K562 (cell line): ENCODE measurements around the gene HRH1. TPM values are rescaled to one million over a fixed set of nuclear protein-coding genes. Genes with fewer than 3 reads are reported as not detected.
A peak's percentile ranks its signal among the peaks of the same experiment; 100 is the strongest.

Experiments used
- CBX5 ChIP-seq: IDR thresholded peaks from 2 replicates; pipeline ENCODE4 v1.6.1; 2014; ENCODE audit warnings: low read depth, borderline replicate concordance
- CC2D1A ChIP-seq: fragments of 450-650 bp; IDR thresholded peaks from 2 replicates; pipeline ENCODE4 v1.6.1; 2017; ENCODE audit warnings: mild to moderate bottlenecking
- CREM ChIP-seq: IDR thresholded peaks from 2 replicates; pipeline ENCODE4 v1.6.1; 2014; ENCODE audit warnings: antibody characterized with exemption, low read depth
- DMBX1 ChIP-seq: fragments of 250-450 bp; sonication (Bioruptor Pico); IDR thresholded peaks from 2 replicates; pipeline ENCODE4 v1.8.0; 2022; ENCODE audit warnings: inconsistent platforms, mild to moderate bottlenecking, moderate library complexity, borderline replicate concordance
- E2F8 ChIP-seq: fragments of 450-650 bp; IDR thresholded peaks from 2 replicates; pipeline ENCODE4 v1.7.1; 2018; ENCODE audit warnings: mild to moderate bottlenecking, low read depth; ENCODE audit not compliant: partially characterized antibody
- GATA2 ChIP-seq: sonication (generic); formaldehyde crosslinking; IDR thresholded peaks from 2 replicates; pipeline ENCODE4 v1.4.0; 2020; ENCODE audit warnings: mild to moderate bottlenecking, missing genetic modification reagents
- HEY1 ChIP-seq: fragments of 250-450 bp; sonication (Bioruptor Pico); IDR thresholded peaks from 2 replicates; pipeline ENCODE4 v1.5.0; 2020; ENCODE audit warnings: mild to moderate bottlenecking, moderate library complexity, borderline replicate concordance
- MEIS2 ChIP-seq: fragments of 450-650 bp; IDR thresholded peaks from 2 replicates; pipeline ENCODE4 v1.6.1; 2014; ENCODE audit warnings: mild to moderate bottlenecking; ENCODE audit not compliant: partially characterized antibody
- NFYB ChIP-seq: IDR thresholded peaks from 2 replicates; pipeline ENCODE4 v1.6.1; 2011; ENCODE audit warnings: mild to moderate bottlenecking, moderate library complexity; ENCODE audit not compliant: insufficient read length; ENCODE audit errors: extremely low read depth
- RBFOX2 ChIP-seq: fragments of 200-400 bp; formaldehyde crosslinking; IDR thresholded peaks from 2 replicates; pipeline ENCODE4 v1.6.1; 2017; ENCODE audit warnings: low read depth, mild to moderate bottlenecking, low read length, moderate library complexity
- RBM25 ChIP-seq: fragments of 200-400 bp; formaldehyde crosslinking; IDR thresholded peaks from 2 replicates; pipeline ENCODE4 v1.6.1; 2018; ENCODE audit warnings: low read length, low read depth, moderate library complexity; ENCODE audit not compliant: severe bottlenecking
- ZNF3 ChIP-seq: fragments of 250-450 bp; sonication (Bioruptor Pico); IDR thresholded peaks from 2 replicates; pipeline ENCODE4 v1.5.0; 2021; ENCODE audit warnings: mild to moderate bottlenecking, moderate library complexity
- ZNF316 ChIP-seq: fragments of 450-650 bp; IDR thresholded peaks from 2 replicates; pipeline ENCODE4 v1.6.1; 2016
- ZNF407 ChIP-seq: fragments of 450-650 bp; IDR thresholded peaks from 2 replicates; pipeline ENCODE4 v1.6.1; 2016; ENCODE audit warnings: low read depth
- ZNF668 ChIP-seq: fragments of 250-450 bp; sonication (Bioruptor Pico); IDR thresholded peaks from 2 replicates; pipeline ENCODE4 v1.8.0; 2022; ENCODE audit warnings: mild to moderate bottlenecking, inconsistent platforms
- polyA plus RNA-seq, 8 experiments: library from polyadenylated mRNA; depleted of rRNA in 4 of 8; stranded (reverse) in 5 of 8; unstranded in 3 of 8; fragments of >200 nt; fragmentation: Nextera tagmentation in 2 of 8; fragmentation: Illumina TruSeq in 1 of 8; extraction: Ambion mirVana in 2 of 8; extraction: Trizol in 1 of 8; gene quantifications; 2 replicates each; pipeline versions ENCODE4 v1.2.1 to v1.2.3, GENCODE V29; 2011 to 2014; ENCODE audit warnings: inconsistent platforms in 1 of 8, missing spikeins in 1 of 8
- total RNA-seq, 7 experiments: library from RNA; depleted of rRNA in 6 of 7; stranded (reverse); fragments of >200 nt in 6 of 7; fragmentation: Illumina TruSeq in 2 of 7; extraction: Trizol in 2 of 7; gene quantifications; 2 replicates each; pipeline versions ENCODE4 v1.2.1 to v1.2.3, GENCODE V29; 2011 to 2021; ENCODE audit warnings: low replicate concordance in 1 of 7

HRH1 gene
- total and polyA plus RNA-seq, 9 of the 15 experiments (the other 6 are each of a cell fraction or from before 2014, with no cell fraction given): 0.03 to 0.15 (median 0.06) TPM; not detected in 1

GRCh38 chr3:11305509-11305908, 151.2 kb downstream of the HRH1 start (continued):
- TF ChIP-seq ZNF407: no peak
- TF ChIP-seq NFYB: no peak
- no peak for TF ChIP-seq HEY1 (CRISPR knock-in tag)
- no peak for TF ChIP-seq MEIS2
- TF ChIP-seq ZNF316: peak; percentile 95
- no peak for TF ChIP-seq RBFOX2
- no peak for TF ChIP-seq CREM
- no peak for TF ChIP-seq GATA2 (CRISPR knock-in tag)
- TF ChIP-seq DMBX1 (CRISPR knock-in tag): no peak
- TF ChIP-seq CBX5: no peak
- no peak for TF ChIP-seq CC2D1A
- TF ChIP-seq ZNF668 (CRISPR knock-in tag): no peak
- no peak for TF ChIP-seq ZNF3
- no peak for TF ChIP-seq RBM25
- no peak for TF ChIP-seq E2F8
